ENCODE data around the gene SYDE1. TPM values are rescaled to one million over a fixed set of nuclear protein-coding genes. Genes with fewer than 3 reads are reported as not detected.

Gene SYDE1
- total RNA-seq, 1 experiment from 2014 or later = 15.0 TPM

GRCh38 chr19:15144046-15144646, 36.9 kb downstream of the SYDE1 start:
- Mint-ChIP-seq H3K36me3 (peaks cover 4% of the 10 kb centered on the region; the same call in 1 of the 2 replicates), H3K4me3 (no peak overlapping the region), H3K4me1 (no peaks in the 10 kb centered on the region), H3K27ac (no peak overlapping the region), H3K27me3 (ENCODE audit: low read depth) (peaks cover 16% of the 10 kb centered on the region), H3K9me3 (peaks cover 26% of the 10 kb centered on the region)
- no peak for TF ChIP-seq CREM (CRISPR knock-in tag; IDR thresholded peaks at IDR 0.05)
- TF ChIP-seq NFYB (CRISPR knock-in tag; conservative IDR thresholded peaks at IDR 0.05; ENCODE audit: low read depth) = no peak
- TF ChIP-seq ZMAT4 (CRISPR knock-in tag; IDR thresholded peaks at IDR 0.05) = no peak
- TF ChIP-seq NR1H2 (CRISPR knock-in tag; IDR thresholded peaks at IDR 0.05) = no peak
- no peak for TF ChIP-seq PRRX2 (CRISPR knock-in tag; IDR thresholded peaks at IDR 0.05)
- TF ChIP-seq E2F1 (CRISPR knock-in tag; IDR thresholded peaks at IDR 0.05) = no peak
- TF ChIP-seq ESRRA (CRISPR knock-in tag; IDR thresholded peaks at IDR 0.05; ENCODE audit: borderline replicate concordance) = no peak
- no peak for TF ChIP-seq ZNF416 (CRISPR knock-in tag; IDR thresholded peaks at IDR 0.05)
- ATAC-seq (no peak), DNase-seq (ENCODE audit: low spot score) (no peak)
- ChIA-PET CTCF (interaction anchor here (0.9 to 1.8 kb wide), 2 partner anchors 43 to 52 kb away, joined by 3 to 5 read pairs; no protein-coding TSS in a partner anchor), POLR2A (no interaction called here)

- Mint-ChIP-seq H3K27ac (no peak overlapping the region), H3K4me1 (no peaks in the 10 kb centered on the region), H3K27me3 (ENCODE audit: low read depth) (peaks cover 5% of the 10 kb centered on the region; the same call in 1 of the 2 replicates), H3K9me3 (peaks cover 8% of the 10 kb centered on the region), H3K36me3 (no peaks in the 10 kb centered on the region), H3K4me3 (no peak overlapping the region)
- ATAC-seq (no peak), DNase-seq (ENCODE audit: low spot score) (no peak)
- POLR2A ChIA-PET = no interaction called here
- TF ChIP-seq FOXJ3 (CRISPR knock-in tag; IDR thresholded peaks at IDR 0.05; ENCODE audit: borderline replicate concordance) (no peak), ZNF416 (CRISPR knock-in tag; IDR thresholded peaks at IDR 0.05) (no peak), OVOL2 (CRISPR knock-in tag; IDR thresholded peaks at IDR 0.05; ENCODE audit: borderline replicate concordance) (no peak), ZSCAN18 (CRISPR knock-in tag; IDR thresholded peaks at IDR 0.05) (no peak), GTF2I (CRISPR knock-in tag; conservative IDR thresholded peaks at IDR 0.05) (no peak), MAX (CRISPR knock-in tag; IDR thresholded peaks at IDR 0.05) (no peak), ZNF138 (CRISPR knock-in tag; conservative IDR thresholded peaks at IDR 0.05) (no peak), HMGA2 (CRISPR knock-in tag; IDR thresholded peaks at IDR 0.05) (no peak), ZNF671 (CRISPR knock-in tag; IDR thresholded peaks at IDR 0.05) (no peak), PREB (CRISPR knock-in tag; IDR thresholded peaks at IDR 0.05; ENCODE audit: borderline replicate concordance) (no peak)
- CTCF ChIA-PET = interaction anchor here (0.5 to 1.4 kb wide), 3 partner anchors 46 to 62 kb away, joined by 3 to 6 read pairs (median 3); no protein-coding TSS in a partner anchor
These were observed 39.9 kb downstream of the SYDE1 start for GRCh38 chr19:15147090-15147489.

- Mint-ChIP-seq H3K27ac (no peak overlapping the region), H3K4me1 (no peaks in the 10 kb centered on the region; the same call in 1 of the 2 replicates), H3K9me3 (peaks cover 6% of the 10 kb centered on the region), H3K4me3 (no peak overlapping the region), H3K27me3 (ENCODE audit: low read depth) (peaks cover 3% of the 10 kb centered on the region; the same call in 1 of the 2 replicates), H3K36me3 (no peaks in the 10 kb centered on the region)
- ATAC-seq (no peak), DNase-seq (ENCODE audit: low spot score) (no peak)
- CTCF ChIA-PET = interaction anchor here (1.0 to 7.4 kb wide), 6 partner anchors 23 to 77 kb away, joined by 3 to 103 read pairs (median 6); a partner anchor contains a TSS
- POLR2A ChIA-PET = no interaction called here
- TF ChIP-seq ZNF121 (CRISPR knock-in tag; IDR thresholded peaks at IDR 0.05) (no peak), ZNF232 (CRISPR knock-in tag; IDR thresholded peaks at IDR 0.05) (no peak), JAZF1 (CRISPR knock-in tag; IDR thresholded peaks at IDR 0.05) (no peak), RELA (CRISPR knock-in tag; IDR thresholded peaks at IDR 0.05; ENCODE audit: borderline replicate concordance) (no peak), ZNF396 (CRISPR knock-in tag; IDR thresholded peaks at IDR 0.05; ENCODE audit: borderline replicate concordance) (no peak), E2F4 (CRISPR knock-in tag; IDR thresholded peaks at IDR 0.05; ENCODE audit: borderline replicate concordance, low read depth) (no peak), ZNF281 (CRISPR knock-in tag; IDR thresholded peaks at IDR 0.05) (no peak), CREM (CRISPR knock-in tag; IDR thresholded peaks at IDR 0.05) (no peak)
These were observed 42.5 kb downstream of the SYDE1 start for GRCh38 chr19:15149737-15150136.
